Type B pancreatic cell (in vitro differentiated cells): Measurements from ENCODE around the gene TSPAN11. TPM values are rescaled to one million over a fixed set of nuclear protein-coding genes. Genes with fewer than 3 reads are reported as not detected.

ENCODE experiments used
- DNase-seq: peaks from one replicate; pipeline ENCODE4 v3.0.0; 2021; ENCODE audit warnings: mixed read lengths; ENCODE audit not compliant: unreplicated experiment; ENCODE audit errors: extremely low spot score
- H3K27ac Mint-ChIP-seq: 2 replicates; pipeline ENCODE4 v1.8.0; 2021; ENCODE audit warnings: mild to moderate bottlenecking, mixed read lengths
- H3K27me3 Mint-ChIP-seq: 2 replicates; pipeline ENCODE4 v1.8.0; 2021; ENCODE audit warnings: mixed read lengths
- H3K36me3 Mint-ChIP-seq: 2 replicates; pipeline ENCODE4 v1.8.0; 2021; ENCODE audit warnings: mixed read lengths
- H3K4me1 Mint-ChIP-seq: one replicate; pipeline ENCODE4 v1.8.0; 2021; ENCODE audit warnings: mixed read lengths; ENCODE audit not compliant: unreplicated experiment
- H3K4me3 Mint-ChIP-seq: 2 replicates; pipeline ENCODE4 v1.8.0; 2021; ENCODE audit warnings: mild to moderate bottlenecking, mixed read lengths
- H3K9me3 Mint-ChIP-seq: 2 replicates; pipeline ENCODE4 v1.8.0; 2021; ENCODE audit warnings: mixed read lengths
- CTCF ChIP-seq: fragments of 200-600 bp; sonication (generic); conservative IDR thresholded peaks from 2 replicates; pipeline ENCODE4 v1.5.0; 2021; ENCODE audit warnings: antibody characterized with exemption, mild to moderate bottlenecking
- total RNA-seq: library from RNA; stranded (reverse); gene quantifications from 2 replicates; pipeline ENCODE4 v1.2.1, GENCODE V29; 2021; ENCODE audit warnings: low replicate concordance

Gene TSPAN11
- total RNA-seq, 1 donor from 2014 or later, result 52.3 TPM

DNA sequence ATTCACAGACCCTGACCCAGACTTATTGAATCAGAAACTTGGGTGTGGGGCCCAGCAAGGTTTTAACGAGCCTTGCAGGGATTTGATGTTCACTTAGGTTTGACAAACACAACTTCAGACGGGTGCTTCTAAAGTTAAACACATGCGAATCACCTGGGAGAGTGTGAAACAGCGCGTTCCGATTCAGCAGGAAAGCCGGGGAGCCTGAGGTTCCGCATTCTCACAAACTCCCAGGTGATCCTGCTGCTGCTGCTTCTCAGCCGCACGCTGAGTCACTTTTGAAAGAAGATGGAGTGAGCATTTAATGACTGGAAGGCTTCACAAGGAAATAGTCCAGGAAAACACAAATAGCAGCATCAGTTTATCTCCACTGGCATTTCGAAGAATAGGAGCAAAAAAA lies 102.9 kb downstream of the TSPAN11 start:
- no peak for TF ChIP-seq CTCF
- Mint-ChIP-seq H3K4me1 (no peaks in the 10 kb centered on the region), H3K27me3 (peaks cover 40% of the 10 kb centered on the region), H3K27ac (no peak overlapping the region), H3K4me3 (no peak overlapping the region), H3K9me3 (peaks cover 7% of the 10 kb centered on the region), H3K36me3 (peaks cover 11% of the 10 kb centered on the region)
- no peak for DNase-seq

- no peak for TF ChIP-seq CTCF
- DNase-seq, result no peak
- H3K27me3 Mint-ChIP-seq, result peaks cover 37% of the 10 kb centered on the region
- H3K4me1 Mint-ChIP-seq, result no peaks in the 10 kb centered on the region
- no peak overlapping the region for H3K27ac Mint-ChIP-seq
- H3K36me3 Mint-ChIP-seq, result peaks cover 11% of the 10 kb centered on the region
- H3K4me3 Mint-ChIP-seq, result no peak overlapping the region
- H3K9me3 Mint-ChIP-seq, result peaks cover 4% of the 10 kb centered on the region
Observed at GRCh38 chr12:31029916-31030562, 103.5 kb downstream of the TSPAN11 start.

- Mint-ChIP-seq H3K27me3 (peaks cover 41% of the 10 kb centered on the region), H3K4me3 (no peak overlapping the region), H3K9me3 (no peaks in the 10 kb centered on the region), H3K4me1 (no peaks in the 10 kb centered on the region), H3K36me3 (peaks cover 3% of the 10 kb centered on the region), H3K27ac (no peak overlapping the region)
- DNase-seq, result no peak
- TF ChIP-seq CTCF, result no peak
Observed at GRCh38 chr12:31031951-31032335, 105.4 kb downstream of the TSPAN11 start.

DNA sequence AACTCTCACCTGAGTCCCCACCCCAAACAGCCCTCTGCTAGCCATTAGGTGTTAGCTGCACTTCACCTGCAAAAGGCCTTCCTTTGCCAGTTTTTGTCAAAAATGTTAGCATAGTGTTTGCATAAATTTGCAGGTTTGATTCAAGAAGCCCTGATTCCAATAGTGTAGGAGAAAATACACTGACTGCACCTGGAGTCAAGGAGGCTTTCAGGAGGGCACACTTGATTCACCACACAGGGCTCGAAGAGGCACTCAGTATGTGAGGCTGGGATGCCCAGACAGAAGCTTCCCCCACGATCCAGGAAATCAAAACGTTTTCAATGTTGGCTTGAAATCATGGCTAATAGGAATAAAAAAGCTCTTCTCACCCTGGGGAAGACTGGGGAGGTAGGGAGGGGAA lies 106.6 kb downstream of the TSPAN11 start:
- no peaks in the 10 kb centered on the region for H3K4me1 Mint-ChIP-seq
- no peaks in the 10 kb centered on the region for H3K9me3 Mint-ChIP-seq
- TF ChIP-seq CTCF, result no peak
- no peak overlapping the region for H3K4me3 Mint-ChIP-seq
- DNase-seq, result no peak
- no peaks in the 10 kb centered on the region for H3K36me3 Mint-ChIP-seq
- H3K27me3 Mint-ChIP-seq, result peaks cover 45% of the 10 kb centered on the region
- no peak overlapping the region for H3K27ac Mint-ChIP-seq

- H3K27me3 Mint-ChIP-seq, result peaks cover 48% of the 10 kb centered on the region
- no peaks in the 10 kb centered on the region for H3K4me1 Mint-ChIP-seq
- no peaks in the 10 kb centered on the region for H3K36me3 Mint-ChIP-seq
- H3K9me3 Mint-ChIP-seq, result no peaks in the 10 kb centered on the region
- H3K4me3 Mint-ChIP-seq, result no peak overlapping the region
- H3K27ac Mint-ChIP-seq, result no peak overlapping the region
- no peak for DNase-seq
- no peak for TF ChIP-seq CTCF
Observed at GRCh38 chr12:31033681-31034080, 107.1 kb downstream of the TSPAN11 start.

DNA sequence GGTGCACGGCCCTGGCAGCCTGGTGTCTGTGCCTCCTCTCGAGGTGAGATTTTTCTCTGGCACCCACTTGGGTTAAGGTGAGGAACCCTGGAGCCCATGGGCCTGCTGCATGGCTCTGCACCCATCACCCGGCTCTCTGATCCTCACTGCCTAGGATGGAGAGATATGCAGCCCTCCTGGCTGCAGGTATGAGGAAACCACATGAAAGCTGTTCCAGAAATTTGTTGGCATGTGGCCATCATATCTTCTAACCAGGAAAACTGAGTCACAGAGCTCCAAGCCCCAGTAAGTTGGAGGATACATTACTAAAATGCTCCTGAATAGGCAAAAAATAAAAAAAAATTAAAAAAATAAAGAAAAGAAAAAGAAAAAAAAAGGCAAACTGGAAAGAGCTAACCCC lies 107.8 kb downstream of the TSPAN11 start:
- Mint-ChIP-seq H3K9me3 (no peaks in the 10 kb centered on the region), H3K27me3 (peaks cover 47% of the 10 kb centered on the region), H3K36me3 (peaks cover 5% of the 10 kb centered on the region), H3K4me3 (no peak overlapping the region), H3K27ac (no peak overlapping the region), H3K4me1 (no peaks in the 10 kb centered on the region)
- no peak for TF ChIP-seq CTCF
- no peak for DNase-seq
